OCI-LY7 (cell line): ENCODE measurements around the gene MAB21L2. TPM values are rescaled to one million over a fixed set of nuclear protein-coding genes. Genes with fewer than 3 reads are reported as not detected.

ENCODE experiments used
- BruUV-seq: library from RNA; stranded (reverse); fragments of 400-500 nt; replicated peaks from 2 replicates; lab custom pipeline; 2021; lab: Mats Ljungman, UMichigan
- CTCF ChIA-PET: fragments of 300-600 bp; sonication (Branson Sonifier 250); formaldehyde crosslinking; loops from one replicate; lab custom pipeline; 2022; ENCODE audit warnings: antibody characterized with exemption; ENCODE audit not compliant: unreplicated experiment; lab: Charles Lee
- POLR2A ChIA-PET: fragments of 300-600 bp; sonication (Branson Sonifier 250); formaldehyde crosslinking; loops from one replicate; lab custom pipeline; 2022; ENCODE audit warnings: antibody characterized with exemption; lab: Charles Lee
- DNase-seq: peaks from one replicate; pipeline ENCODE4 v3.0.0-alpha.2; 2015; ENCODE audit warnings: low spot score
- H2AFZ ChIP-seq: fragments of 200-600 bp; sonication (generic), shearing (Covaris generic); 2 replicates; pipeline ENCODE4 v1.6.1; 2014; ENCODE audit warnings: mild to moderate bottlenecking, antibody characterized with exemption, low read length, moderate library complexity
- H3K27ac ChIP-seq: fragments of 200-600 bp; sonication (generic); 2 replicates; pipeline ENCODE4 v1.5.1; 2014; ENCODE audit warnings: mixed run types, low read depth, mild to moderate bottlenecking, moderate library complexity, low read length, inconsistent platforms; ENCODE audit not compliant: poor library complexity, severe bottlenecking
- H3K36me3 ChIP-seq: fragments of 200-600 bp; sonication (generic); 2 replicates; pipeline ENCODE4 v1.6.1; 2014; ENCODE audit warnings: mild to moderate bottlenecking, antibody characterized with exemption, low read length, moderate library complexity, mixed read lengths; ENCODE audit not compliant: insufficient read depth
- H3K4me1 ChIP-seq: fragments of 200-600 bp; sonication (generic); 2 replicates; pipeline ENCODE4 v1.5.1; 2014; ENCODE audit warnings: mild to moderate bottlenecking, low read length; ENCODE audit not compliant: insufficient read depth, poor library complexity, severe bottlenecking
- H3K4me2 ChIP-seq: fragments of 200-600 bp; sonication (generic); 2 replicates; pipeline ENCODE4 v1.6.1; 2014; ENCODE audit warnings: mild to moderate bottlenecking, low read length
- H3K4me3 ChIP-seq: fragments of 200-600 bp; sonication (generic); 2 replicates; pipeline ENCODE4 v1.5.1; 2014; ENCODE audit warnings: mild to moderate bottlenecking, low read depth, low read length; ENCODE audit not compliant: poor library complexity, severe bottlenecking
- H3K79me2 ChIP-seq: fragments of 200-600 bp; sonication (generic); 2 replicates; pipeline ENCODE4 v1.6.1; 2016; ENCODE audit warnings: low read depth, mild to moderate bottlenecking, low read length, moderate library complexity, mixed read lengths; ENCODE audit not compliant: insufficient read depth
- H3K9me2 ChIP-seq: fragments of 200-600 bp; sonication (generic); 2 replicates; pipeline ENCODE4 v1.6.1; 2016; ENCODE audit warnings: mild to moderate bottlenecking, low read length, mixed read lengths; ENCODE audit not compliant: insufficient read depth
- H3K9me3 ChIP-seq: fragments of 200-600 bp; sonication (generic); 2 replicates; pipeline ENCODE4 v1.6.1; 2014; ENCODE audit warnings: mild to moderate bottlenecking, mixed run types, low read length, mixed read lengths
- H4K20me1 ChIP-seq: fragments of 200-600 bp; sonication (generic); 2 replicates; pipeline ENCODE4 v1.6.1; 2014; ENCODE audit warnings: mild to moderate bottlenecking, antibody characterized with exemption, low read length, moderate library complexity, mixed read lengths; ENCODE audit not compliant: insufficient read depth
- EZH2phosphoT487 ChIP-seq: fragments of 200-600 bp; sonication (generic); IDR thresholded peaks from 2 replicates; pipeline ENCODE4 v1.6.1; 2018; ENCODE audit warnings: low read depth, borderline replicate concordance, mild to moderate bottlenecking, mixed run types, antibody characterized with exemption, low read length, moderate library complexity, mixed read lengths
- intact Hi-C: fragments of 100-400 bp; cut with micrococcal nuclease; formaldehyde crosslinking; loops from one replicate; pipeline ENCODE4 v1.10.0; 2022; ENCODE audit not compliant: unreplicated experiment
- total RNA-seq, 2 experiments: library from RNA; depleted of rRNA in 1 of 2; stranded (reverse); fragments of >200 nt in 1 of 2; shearing (Covaris generic) in 1 of 2; gene quantifications; 2 replicates each; pipeline ENCODE4 v1.2.3, GENCODE V29; 2014 to 2022
- TF ChIP-seq, protein P1 (sequence below): fragments of 200-600 bp; sonication (generic); conservative IDR thresholded peaks from 2 replicates; pipeline ENCODE4 v1.5.1; 2014; ENCODE audit warnings: mild to moderate bottlenecking, antibody characterized with exemption, low read length, moderate library complexity, mixed read lengths

MAB21L2 gene
- total RNA-seq, 2 experiments from 2014 or later, result not detected

DNA sequence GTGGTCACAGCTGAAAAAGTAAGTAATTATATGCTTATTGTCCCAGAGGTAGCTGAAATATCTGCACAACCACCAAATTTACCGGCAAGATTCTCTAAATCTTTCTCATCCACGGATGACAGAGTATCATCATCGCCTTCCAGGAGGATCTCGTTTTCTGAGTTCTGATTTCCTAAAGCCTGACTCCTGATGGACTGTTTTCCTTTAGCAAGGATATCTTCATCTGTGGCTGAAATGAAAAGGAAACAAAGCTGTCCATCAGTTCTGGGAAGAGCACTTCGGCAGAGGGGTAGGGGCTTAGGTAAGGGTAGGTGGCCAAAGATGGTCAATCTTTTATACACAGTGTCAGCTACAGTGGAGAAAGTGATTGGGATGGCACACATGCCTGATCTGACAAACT lies 8.7 kb downstream of the MAB21L2 start:
- Histone ChIP-seq H4K20me1 (no peaks in the 10 kb centered on the region), H3K4me2 (no peak overlapping the region), H3K4me3 (no peak overlapping the region), H2AFZ (no peak overlapping the region), H3K27ac (no peak overlapping the region), H3K36me3 (peaks cover 15% of the 10 kb centered on the region; the same call in 1 of the 2 replicates), H3K4me1 (no peaks in the 10 kb centered on the region), H3K79me2 (no peaks in the 10 kb centered on the region), H3K9me3 (no peaks in the 10 kb centered on the region), H3K9me2 (no peaks in the 10 kb centered on the region)
- ChIA-PET POLR2A (interaction anchor here (1.6 kb wide), 1 partner anchor 10 kb away, joined by 4 read pairs; no protein-coding TSS in a partner anchor), CTCF (no interaction called here)
- intact Hi-C loops, result no loop called here
- DNase-seq, result no peak
- TF ChIP-seq, protein P1, sequence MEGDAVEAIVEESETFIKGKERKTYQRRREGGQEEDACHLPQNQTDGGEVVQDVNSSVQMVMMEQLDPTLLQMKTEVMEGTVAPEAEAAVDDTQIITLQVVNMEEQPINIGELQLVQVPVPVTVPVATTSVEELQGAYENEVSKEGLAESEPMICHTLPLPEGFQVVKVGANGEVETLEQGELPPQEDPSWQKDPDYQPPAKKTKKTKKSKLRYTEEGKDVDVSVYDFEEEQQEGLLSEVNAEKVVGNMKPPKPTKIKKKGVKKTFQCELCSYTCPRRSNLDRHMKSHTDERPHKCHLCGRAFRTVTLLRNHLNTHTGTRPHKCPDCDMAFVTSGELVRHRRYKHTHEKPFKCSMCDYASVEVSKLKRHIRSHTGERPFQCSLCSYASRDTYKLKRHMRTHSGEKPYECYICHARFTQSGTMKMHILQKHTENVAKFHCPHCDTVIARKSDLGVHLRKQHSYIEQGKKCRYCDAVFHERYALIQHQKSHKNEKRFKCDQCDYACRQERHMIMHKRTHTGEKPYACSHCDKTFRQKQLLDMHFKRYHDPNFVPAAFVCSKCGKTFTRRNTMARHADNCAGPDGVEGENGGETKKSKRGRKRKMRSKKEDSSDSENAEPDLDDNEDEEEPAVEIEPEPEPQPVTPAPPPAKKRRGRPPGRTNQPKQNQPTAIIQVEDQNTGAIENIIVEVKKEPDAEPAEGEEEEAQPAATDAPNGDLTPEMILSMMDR, result no peak
- TF ChIP-seq EZH2phosphoT487, result no peak
- no TSS peak for BruUV-seq

DNA sequence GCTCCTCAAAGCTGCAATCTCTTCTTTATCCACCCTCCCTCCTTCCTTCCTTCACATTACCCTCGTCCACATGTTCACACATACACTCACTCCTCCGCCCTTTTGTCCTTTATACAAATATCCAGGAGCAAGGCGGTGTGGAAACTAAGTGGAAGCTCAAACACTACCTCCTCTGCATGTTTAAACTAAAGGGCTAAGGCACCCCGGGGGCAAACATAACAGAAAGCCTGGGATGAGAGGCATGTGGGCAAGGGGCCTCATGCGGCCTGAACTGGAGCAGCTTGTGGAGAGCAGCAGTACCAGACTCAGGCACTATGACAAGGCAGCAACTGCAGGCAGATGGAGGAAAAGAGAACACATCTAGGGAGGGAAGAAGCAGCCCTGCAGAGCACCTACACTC lies 9.5 kb downstream of the MAB21L2 start:
- no peaks in the 10 kb centered on the region for H3K9me2 ChIP-seq
- H3K4me3 ChIP-seq, result no peak overlapping the region
- TF ChIP-seq, protein P1, result no peak
- no peak for TF ChIP-seq EZH2phosphoT487
- BruUV-seq, result no TSS peak
- H2AFZ ChIP-seq, result no peak overlapping the region
- POLR2A ChIA-PET, result interaction anchor here (0.6 to 1.6 kb wide), 3 partner anchors 9 to 12 kb away, joined by 3 to 4 read pairs (median 4); no protein-coding TSS in a partner anchor
- H3K4me2 ChIP-seq, result no peak overlapping the region
- H3K79me2 ChIP-seq, result no peaks in the 10 kb centered on the region
- H3K4me1 ChIP-seq, result no peaks in the 10 kb centered on the region
- intact Hi-C loops, result no loop called here
- no peak for DNase-seq
- CTCF ChIA-PET, result no interaction called here
- peaks cover 15% of the 10 kb centered on the region; the same call in 1 of the 2 replicates for H3K36me3 ChIP-seq
- no peaks in the 10 kb centered on the region for H4K20me1 ChIP-seq
- H3K9me3 ChIP-seq, result no peaks in the 10 kb centered on the region
- no peak overlapping the region for H3K27ac ChIP-seq

DNA sequence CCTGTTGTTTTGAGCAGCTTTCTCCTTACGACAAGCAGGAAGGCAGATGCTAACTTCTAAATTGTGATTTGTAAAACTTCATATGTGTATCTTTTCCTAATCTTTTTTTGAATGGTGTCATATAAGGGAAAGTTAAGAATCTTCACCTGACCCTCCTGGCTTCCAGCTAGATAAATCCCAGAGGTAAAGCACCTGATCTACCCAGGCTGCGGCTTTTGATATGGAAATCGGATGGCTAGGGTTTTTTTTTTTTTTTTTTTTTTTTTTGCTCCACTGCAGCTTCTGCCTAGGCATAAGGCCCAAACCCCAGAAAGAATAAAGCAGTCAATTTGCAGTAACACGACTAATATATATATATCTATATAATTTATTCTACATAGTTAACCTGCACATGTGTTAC lies 10.0 kb downstream of the MAB21L2 start:
- POLR2A ChIA-PET, result interaction anchor here (0.6 to 1.6 kb wide), 4 partner anchors 9 to 268 kb away, joined by 3 to 4 read pairs (median 4); no protein-coding TSS in a partner anchor
- no TSS peak for BruUV-seq

More for the DNA sequence above, 10.0 kb downstream of the MAB21L2 start:
- no peak overlapping the region for H2AFZ ChIP-seq
- CTCF ChIA-PET, result no interaction called here
- no peak overlapping the region for H3K4me3 ChIP-seq
- no peak overlapping the region for H3K27ac ChIP-seq
- H4K20me1 ChIP-seq, result no peaks in the 10 kb centered on the region
- no peak for TF ChIP-seq EZH2phosphoT487
- TF ChIP-seq, protein P1, result no peak
- H3K9me3 ChIP-seq, result no peaks in the 10 kb centered on the region
- no peaks in the 10 kb centered on the region for H3K9me2 ChIP-seq
- H3K79me2 ChIP-seq, result no peaks in the 10 kb centered on the region
- no peak for DNase-seq
- H3K4me1 ChIP-seq, result no peaks in the 10 kb centered on the region
- no peak overlapping the region for H3K4me2 ChIP-seq
- intact Hi-C loops, result no loop called here
- peaks cover 15% of the 10 kb centered on the region; the same call in 1 of the 2 replicates for H3K36me3 ChIP-seq
